22Rv1 (cell line): ENCODE measurements around the gene VENTX.

ENCODE experiments used
- CTCF ChIP-seq: fragments of 450-650 bp; IDR thresholded peaks from 2 replicates; pipeline ENCODE4 v1.5.1; 2017; ENCODE audit warnings: mild to moderate bottlenecking
- ZFX ChIP-seq: fragments of 450-650 bp; IDR thresholded peaks from 2 replicates; pipeline ENCODE4 v1.6.1; 2017; ENCODE audit warnings: antibody characterized with exemption, borderline replicate concordance

- TF ChIP-seq CTCF (no peak), ZFX (no peak)
Measured at GRCh38 chr10:133267293-133267692, 29.6 kb downstream of the VENTX start.
